ENCODE data around the gene MILR1.

DNA sequence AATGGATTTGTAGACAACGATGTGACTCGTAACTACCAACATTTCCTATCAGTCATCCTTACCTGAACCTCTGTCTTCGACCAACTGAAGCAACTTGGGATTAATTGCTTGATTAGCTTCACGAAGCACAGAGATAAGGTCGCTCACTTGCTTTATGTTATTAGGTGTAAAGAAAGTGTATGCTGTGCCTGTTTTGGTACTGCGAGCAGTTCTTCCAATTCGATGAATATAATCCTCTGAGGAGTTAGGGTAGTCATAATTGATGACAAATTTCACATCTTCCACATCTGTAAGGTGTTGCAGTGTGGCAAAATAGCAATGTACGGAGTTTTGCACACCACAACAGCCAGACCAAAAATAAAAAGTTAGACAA, 51.6 kb downstream of the MILR1 start:
- TF ChIP-seq CTCF (conservative IDR thresholded peaks at IDR 0.05; ENCODE audit: low read depth in 2 of 2): no peak
- TF ChIP-seq EZH2phosphoT487 (IDR thresholded peaks at IDR 0.05; ENCODE audit: unreplicated experiment): no peak
- TF ChIP-seq CREB1 (CRISPR knock-in tag; IDR thresholded peaks at IDR 0.05; ENCODE audit: low read depth): no peak
- TF ChIP-seq EZH2 (IDR thresholded peaks at IDR 0.05; ENCODE audit: low read depth, unreplicated experiment): no peak
